Fibroblast of skin of right biceps (primary cell): ENCODE results near the gene MPHOSPH10.
"Not testable (repeated sequence)": the region's sequence is repeated elsewhere in the genome, so short reads cannot be mapped to it uniquely, and the experiment has no call there.

ENCODE experiments used
- DNase-seq: peaks from one replicate; pipeline ENCODE4 v3.0.0-alpha.2; 2013

MPHOSPH10 gene

GRCh38 chr2:71174207-71174606 lies 43.8 kb downstream of the MPHOSPH10 start:
- no peak for DNase-seq

GRCh38 chr2:71178836-71179235 lies 48.4 kb downstream of the MPHOSPH10 start:
- not testable (repeated sequence) for DNase-seq

GRCh38 chr2:71181316-71181715 lies 50.9 kb downstream of the MPHOSPH10 start:
- DNase-seq: peak; percentile 29

GRCh38 chr2:71183306-71184115 lies 53.1 kb downstream of the MPHOSPH10 start:
- not testable (repeated sequence) for DNase-seq

- no peak for DNase-seq
Measured at GRCh38 chr2:71186973-71187372, 56.5 kb downstream of the MPHOSPH10 start.

GRCh38 chr2:71187589-71187988 lies 57.2 kb downstream of the MPHOSPH10 start:
- no peak for DNase-seq

GRCh38 chr2:71190656-71191569 lies 60.5 kb downstream of the MPHOSPH10 start:
- DNase-seq: peak; percentile 10

GRCh38 chr2:71191570-71191943 lies 61.1 kb downstream of the MPHOSPH10 start:
- no peak for DNase-seq
